Fibroblast of skin of back (primary cell): ENCODE measurements around the gene MAMDC2.
A peak's percentile ranks its signal among the peaks of the same experiment; 100 is the strongest.

ENCODE experiments used
- DNase-seq: peaks from one replicate; pipeline ENCODE4 v3.0.0-alpha.2; 2013

The MAMDC2 gene

DNA sequence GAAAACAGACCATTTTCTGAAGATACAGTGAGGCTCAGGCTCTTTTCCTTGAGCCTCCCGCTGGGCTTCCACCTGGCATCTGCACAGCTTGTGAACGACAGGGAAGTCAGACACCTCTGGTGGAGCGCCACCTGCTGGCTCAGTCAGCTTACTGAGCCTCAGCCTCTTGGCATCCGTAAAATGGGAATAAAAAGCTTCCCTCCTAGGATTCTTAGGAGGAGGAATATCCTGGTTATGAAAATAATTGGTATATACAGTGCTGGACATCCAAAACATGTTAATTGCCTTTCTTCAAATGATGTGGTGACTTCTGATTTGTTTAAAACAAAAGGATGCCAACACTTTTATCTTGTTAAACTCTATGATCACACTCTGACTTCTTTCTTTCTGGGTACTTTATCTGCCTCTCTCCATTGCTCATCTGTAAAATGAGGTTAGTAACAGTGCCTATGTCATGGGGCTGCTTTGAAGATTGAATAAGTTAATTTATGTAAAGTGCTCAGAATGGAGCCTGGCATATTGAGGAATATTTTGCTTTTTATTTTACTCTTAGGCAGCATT lies 67.5 kb downstream of the MAMDC2 start:
- peak; percentile 63 for DNase-seq

DNA sequence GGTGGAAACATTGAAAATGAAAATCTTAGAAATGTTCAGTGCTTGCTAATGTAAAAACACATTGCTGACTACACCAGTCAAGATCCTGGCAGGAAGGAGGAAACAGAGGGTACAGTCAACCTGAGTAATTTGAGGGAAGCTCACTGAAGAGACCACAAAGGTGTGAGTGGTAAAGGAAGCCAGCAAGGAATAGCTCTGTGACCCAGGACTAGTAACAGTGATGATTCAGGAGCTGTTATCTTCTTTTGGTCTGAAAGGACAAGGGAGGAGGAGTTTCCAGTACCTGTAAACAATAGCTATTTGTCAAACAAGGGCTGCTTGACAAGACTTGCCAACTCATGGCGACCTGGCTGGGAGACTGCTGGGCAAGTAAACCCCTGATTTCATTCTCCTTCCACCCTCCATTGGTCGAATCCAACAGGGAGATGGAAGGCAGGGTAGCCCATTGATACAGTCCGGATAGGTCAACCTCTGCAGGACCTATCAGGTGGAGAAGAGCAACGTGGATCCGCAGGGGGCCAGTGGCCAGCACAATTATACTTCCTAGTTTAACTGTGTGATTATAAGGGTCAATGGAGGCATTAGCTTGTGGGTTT lies 68.1 kb downstream of the MAMDC2 start:
- DNase-seq, result no peak

DNA sequence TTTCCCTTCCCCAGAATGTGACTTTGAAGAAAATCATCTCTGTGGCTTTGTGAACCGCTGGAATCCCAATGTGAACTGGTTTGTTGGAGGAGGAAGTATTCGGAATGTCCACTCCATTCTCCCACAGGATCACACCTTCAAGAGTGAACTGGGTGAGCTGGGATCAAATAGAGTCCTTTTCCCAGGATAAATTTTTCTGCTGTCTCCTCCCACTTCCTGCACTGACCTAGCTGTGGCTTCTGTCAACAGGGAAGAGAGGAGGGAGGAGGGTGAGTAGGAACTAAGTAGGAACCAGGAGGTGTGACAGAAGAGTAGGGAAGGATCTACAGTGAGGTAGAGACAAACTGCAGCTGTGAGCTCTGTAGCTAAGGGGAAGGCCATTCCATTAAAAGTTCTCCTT lies 69.3 kb downstream of the MAMDC2 start:
- no peak for DNase-seq

DNA sequence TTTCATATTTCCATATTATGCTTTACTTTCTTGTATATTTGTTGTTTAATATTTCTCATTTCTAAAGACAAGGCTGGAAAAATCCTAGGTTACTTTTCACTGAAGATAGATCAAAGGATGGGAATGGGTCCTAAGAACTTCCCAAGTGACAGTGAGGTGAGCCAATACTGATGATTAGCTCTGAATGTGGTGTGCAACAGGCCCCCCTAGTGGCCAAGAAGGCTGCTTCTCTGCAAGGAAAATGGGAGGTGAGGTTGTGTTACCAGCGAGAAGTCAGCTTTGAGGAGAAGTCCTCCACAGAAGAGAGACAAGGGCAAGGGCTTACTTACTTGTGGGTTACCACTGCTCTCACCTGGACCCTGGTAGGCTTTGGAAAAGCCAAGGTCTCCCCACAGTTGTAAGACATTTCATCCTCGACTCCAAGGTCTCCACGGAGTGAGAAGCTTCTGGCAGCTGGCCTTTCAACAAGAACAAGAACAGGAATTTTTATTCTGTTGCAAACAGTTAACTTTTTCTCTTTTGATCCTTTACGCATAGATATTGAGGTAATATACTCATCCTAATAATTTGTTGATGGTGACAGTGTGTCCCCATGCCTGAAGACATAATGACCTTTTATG lies 69.9 kb downstream of the MAMDC2 start:
- DNase-seq, result peak; percentile 64

DNA sequence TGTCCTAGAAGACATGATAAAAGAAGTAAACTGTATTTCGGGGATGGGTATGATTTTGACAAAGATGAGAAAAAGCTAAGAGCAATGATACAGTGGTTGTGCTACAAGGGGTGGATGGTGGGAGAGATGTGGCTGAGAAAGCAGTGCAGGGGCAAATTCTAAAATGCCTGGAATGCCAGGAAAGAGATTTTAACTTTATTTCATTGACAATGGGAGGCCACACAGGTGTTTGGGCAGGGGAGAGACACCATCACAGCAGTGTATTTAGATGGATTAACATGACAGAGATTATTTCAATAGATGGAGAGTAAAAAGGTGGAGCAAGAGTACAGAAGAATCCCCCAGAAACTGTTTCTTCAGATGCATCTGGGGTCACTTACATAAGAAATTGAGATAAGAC lies 71.2 kb downstream of the MAMDC2 start:
- DNase-seq, result no peak

DNA sequence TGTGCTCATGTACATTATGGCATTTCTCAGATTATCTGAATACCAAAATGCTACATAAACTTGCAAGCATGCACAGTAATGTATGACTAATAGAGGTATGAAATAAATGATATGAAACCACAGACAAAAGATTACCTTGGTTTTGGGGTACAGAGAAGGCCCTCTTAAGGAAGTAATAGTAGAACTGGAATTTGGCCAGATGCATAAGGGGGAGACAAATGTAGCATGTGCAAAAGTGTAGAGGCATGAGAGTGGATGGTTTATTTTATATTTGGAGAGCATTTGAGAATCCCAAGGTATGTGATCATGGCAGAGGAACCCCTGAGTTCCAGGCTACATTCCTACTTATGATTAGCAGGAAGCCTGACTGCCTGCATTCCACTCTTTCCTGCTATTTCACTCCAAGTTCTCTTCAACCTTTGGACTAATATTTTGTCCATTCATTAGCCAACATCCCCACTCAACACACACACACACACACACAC lies 74.2 kb downstream of the MAMDC2 start:
- peak; percentile 74 for DNase-seq

DNA sequence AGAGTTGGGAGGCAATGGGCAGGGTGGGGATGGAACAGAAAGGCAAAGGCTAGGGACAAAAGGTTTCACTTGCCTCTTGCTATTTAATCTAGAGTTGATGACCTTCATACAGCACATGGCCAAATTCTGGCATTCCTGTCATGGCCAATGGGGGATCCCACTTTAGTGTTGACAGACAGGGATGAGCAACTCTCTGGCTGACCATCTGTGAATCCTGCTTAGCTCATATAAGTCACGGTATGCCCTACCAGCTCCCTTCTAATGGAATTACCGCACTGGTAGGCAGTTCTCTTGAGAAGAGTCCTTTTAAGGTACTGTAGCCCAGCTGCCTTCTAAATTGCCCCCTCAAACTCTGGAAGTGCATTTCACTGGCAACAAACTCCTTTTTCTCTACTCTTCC lies 76.1 kb downstream of the MAMDC2 start:
- no peak for DNase-seq

DNA sequence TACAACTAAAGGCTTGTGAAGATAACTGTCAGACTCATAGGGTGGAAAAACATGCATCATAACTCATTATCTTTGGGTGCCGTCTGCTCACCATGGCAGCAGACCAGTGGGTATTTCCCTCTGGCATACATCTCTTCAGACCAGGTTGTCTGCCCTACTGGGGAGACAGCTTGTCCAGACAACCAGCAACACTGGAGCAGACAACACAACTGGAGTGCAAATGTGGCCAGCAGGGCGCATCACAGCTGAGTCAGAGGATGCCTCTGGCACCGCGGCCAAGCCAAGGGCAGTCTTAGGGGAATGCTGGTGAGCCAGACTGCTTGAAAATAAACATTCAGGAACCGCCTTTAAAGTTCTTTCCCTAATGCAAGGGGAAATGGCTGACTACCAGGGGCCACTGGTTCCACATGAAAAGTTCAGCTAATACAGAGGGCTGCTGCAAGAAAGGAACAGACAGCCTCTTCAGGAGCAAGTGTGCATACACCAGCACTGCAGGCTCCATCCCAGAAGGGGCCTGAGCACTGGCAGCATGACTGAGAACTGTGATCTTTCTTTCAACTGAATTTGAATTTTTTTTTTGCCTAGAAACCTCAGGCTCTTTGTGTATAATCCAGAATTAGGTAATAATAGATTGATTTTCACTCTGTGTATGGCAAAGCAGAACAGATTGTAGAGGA lies 77.3 kb downstream of the MAMDC2 start:
- peak; percentile 97 for DNase-seq

DNA sequence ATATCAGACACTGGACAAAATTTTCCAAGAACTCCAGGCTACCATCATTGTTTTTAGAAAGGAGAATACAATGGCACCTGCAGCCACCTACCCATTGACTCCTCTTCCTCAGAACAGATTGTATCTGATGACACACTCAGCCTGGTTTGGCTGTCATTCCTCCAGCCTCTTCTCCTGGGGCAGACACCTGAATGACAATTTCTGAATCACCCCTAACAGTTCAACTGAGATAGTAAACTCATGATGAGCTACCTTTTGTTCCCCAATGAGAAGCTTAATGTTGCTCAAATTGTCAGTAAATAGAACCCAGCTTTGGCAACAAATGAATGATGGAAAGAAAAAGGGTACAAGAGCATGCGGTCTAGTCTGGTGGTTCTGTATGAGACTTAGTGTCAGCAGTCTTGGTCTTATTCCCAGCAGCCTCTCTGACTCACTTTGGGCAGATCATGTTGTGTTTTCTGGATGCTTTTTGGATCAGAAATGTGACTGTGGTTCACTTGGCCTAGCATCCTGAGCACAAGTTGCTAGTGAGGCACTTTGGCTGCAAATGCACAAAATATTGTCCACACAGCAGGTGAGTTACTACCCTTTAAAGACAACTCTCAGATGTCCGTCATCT lies 78.3 kb downstream of the MAMDC2 start:
- DNase-seq, result no peak

DNA sequence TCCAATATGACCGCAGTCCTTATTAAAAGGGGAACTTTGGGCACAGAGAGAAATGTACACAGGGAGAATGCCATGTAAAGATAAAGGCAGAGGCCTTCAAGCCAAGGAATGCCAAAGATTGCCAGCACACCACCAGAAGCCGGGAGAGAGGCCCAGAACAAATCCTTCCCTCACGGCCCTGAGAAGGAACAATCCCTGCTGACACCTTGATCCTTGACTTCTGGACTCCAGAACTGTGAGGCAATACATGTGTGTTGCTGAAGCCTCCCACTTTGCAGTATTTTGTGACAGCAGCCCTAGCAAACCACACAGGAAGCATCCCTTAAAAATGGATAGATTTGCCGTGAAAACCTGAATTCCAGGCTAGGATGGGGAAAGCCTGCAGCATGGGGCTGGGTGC lies 80.0 kb downstream of the MAMDC2 start:
- no peak for DNase-seq

DNA sequence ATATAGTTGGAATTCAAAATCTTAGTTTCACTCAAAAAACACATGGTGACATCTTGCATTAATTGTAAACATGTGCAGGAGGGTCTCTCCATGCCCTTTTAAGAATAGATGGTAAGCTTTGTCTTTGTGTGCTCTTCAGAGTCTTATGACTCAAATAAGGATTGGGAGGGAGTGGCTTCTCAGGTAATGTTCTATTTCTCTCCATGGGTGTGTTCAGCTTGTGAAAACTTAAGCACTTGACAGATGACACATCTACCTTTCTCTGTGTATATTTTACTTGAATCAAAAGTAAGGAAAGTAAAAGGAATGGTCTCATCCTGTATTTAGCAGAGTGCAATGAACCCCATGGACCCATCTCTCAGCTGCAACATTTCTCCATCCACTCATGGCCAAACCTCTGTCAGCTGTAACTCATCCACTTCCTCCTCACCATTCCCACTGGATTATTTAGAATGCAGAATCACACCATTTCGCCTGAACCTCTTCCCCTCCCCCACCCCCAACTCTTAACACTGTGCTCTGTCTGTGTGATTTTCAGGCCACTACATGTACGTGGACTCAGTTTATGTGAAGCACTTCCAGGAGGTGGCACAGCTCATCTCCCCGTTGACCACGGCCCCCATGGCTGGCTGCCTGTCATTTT lies 82.1 kb downstream of the MAMDC2 start:
- DNase-seq, result no peak

DNA sequence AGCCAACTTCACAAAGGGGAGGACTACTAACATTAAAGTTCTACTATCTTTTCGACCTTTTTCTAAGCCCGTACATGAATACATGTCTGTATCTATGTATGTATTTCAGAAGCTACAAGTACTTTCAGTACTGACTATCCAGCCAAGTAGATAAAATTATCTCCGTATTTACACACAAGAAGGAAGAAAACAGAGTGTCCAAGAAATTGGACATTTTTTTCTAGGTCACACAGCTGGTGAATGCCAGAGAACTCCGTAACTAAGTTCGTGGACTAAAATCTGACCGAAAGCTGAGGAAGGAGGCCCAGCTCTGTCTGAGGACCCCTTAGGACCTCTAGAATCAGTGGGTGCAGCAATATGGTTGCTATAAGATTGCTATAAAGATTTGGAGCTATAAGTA lies 83.4 kb downstream of the MAMDC2 start:
- DNase-seq, result no peak

DNA sequence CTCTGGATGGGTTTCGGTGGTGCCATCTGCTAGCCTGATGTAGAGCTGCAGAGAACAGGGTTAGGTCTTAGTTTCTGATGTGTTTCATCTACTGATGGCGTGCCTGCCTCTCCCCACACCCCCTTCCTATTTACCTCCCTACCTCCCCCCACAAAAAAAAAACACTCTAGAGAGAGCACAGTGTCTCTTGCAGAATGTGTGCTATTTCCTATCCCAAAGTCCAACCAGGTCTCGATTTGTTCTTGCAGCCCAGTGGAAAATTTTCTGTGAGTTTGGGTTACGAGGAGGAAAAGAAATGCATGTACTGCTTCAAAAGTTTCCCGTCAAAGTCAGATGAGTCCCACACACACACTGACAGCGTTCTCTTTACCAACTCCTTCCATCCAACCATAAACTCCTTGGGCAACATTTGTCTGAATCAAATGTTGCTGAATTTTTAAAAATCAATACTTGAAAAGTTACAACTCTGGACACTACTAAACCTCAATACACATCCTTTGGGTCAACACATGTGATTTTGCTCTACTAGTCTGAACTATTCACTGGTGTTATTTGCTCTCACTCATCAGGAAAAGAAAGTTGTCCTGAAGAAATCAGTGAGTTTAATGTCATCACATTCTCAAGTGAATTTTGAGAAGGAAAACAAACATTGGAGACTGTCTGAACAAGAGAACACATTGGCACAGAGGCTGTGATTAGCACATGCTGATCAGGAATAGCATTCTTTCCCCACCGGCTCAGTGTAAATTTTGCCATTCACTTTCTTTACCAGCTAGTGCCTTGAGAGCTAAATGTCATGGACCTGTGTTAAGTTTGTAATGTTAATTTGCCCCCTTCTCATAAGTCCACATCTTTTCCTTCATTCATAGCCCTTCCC lies 84.1 kb downstream of the MAMDC2 start:
- DNase-seq, result no peak

DNA sequence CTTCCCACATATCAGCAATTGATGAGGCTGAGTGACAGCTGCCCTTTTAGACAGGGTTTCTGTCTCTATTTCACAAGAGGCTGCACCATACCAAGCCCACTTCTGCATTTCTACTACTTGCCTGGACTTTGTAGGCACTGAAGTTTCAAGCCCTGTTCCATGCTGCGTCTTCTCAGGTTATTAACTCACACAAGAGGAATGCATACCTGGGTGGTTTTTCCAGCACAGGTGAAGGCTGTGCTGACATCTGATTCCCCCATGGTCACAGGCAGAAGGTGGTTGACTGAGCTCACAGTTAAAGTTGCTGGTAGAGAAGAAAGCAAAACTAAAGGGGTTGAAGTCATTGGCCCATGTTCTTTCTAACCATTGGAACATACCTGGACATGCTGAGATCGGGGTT lies 86.6 kb downstream of the MAMDC2 start:
- DNase-seq, result no peak

DNA sequence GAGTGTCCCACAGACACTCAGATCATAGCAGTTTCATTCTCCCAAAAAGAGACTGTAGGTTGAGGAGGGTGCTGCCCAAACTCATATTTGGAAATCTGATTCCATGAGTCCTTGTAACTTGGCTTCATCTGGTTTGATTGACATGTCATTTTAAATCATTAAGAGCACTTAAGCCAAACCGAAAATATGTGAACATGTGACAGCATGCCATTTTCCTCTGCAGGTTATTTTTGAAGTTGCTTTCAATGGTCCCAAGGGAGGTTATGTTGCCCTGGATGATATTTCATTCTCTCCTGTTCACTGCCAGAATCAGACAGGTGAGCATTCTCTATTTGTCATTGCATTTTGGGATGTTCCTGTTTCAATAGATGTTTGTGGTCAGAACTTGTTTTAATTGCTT lies 87.6 kb downstream of the MAMDC2 start:
- DNase-seq, result no peak

DNA sequence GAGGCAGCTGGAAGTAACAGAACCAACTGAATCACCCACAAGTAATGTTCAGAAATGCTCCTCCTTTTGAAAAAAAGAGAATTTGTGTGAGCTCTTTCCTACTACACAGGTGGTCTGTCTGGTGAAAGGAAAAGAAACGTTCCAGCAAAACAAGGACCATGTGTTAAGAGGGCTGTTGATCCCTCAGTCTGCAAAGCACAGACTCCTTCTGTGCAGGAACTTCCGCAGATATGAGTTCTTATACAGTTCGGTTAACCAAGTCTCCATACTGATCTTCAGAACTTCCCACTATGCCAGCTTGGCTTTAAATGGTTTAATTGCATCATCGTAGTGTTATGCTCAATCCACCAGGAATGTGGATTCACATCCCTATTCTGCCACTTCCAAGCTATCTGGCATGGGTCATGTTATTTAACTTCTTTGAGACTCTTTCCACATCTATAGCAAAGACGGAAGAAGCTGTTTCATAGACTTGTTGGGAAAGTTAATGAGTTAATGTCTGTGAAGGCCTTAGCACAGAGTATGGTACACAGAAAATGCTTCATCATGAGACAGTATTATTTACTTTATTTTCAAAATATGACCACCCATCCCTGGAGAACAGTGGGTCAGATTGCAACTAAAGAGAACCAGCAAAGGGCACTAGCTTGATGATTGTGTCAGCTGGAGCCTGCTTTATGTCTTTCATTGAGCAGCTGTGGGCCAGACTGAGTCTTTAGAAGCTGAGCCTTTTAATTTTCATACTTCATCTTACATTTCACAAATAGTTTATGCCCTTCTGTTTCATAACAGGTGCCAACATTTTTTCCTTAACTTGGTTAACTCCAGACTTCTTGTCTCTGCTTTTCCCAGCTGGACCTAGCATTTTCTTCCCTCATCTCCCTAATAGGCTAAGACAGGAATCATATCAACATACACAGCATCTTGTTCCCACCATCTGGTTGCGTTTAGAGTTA lies 89.9 kb downstream of the MAMDC2 start:
- DNase-seq, result peak; percentile 64

DNA sequence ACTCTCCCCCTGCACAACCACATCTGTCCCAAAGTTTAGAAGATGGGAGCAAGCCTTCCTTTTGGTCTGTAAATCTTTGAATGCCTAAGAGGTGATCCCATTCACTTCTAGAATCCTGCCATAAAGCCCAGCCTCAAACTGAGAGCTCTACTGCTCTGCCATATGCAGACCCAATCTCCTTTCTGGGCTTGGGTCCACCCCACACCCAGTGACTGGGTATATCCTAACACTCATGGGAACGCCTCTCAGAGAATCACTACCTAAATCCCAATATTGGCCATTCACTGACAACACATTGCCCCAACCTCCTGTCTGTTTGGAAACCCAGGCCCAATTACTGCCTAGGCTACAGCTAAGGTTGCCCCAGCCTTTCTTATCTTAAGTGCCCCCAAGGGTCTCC lies 90.7 kb downstream of the MAMDC2 start:
- no peak for DNase-seq

DNA sequence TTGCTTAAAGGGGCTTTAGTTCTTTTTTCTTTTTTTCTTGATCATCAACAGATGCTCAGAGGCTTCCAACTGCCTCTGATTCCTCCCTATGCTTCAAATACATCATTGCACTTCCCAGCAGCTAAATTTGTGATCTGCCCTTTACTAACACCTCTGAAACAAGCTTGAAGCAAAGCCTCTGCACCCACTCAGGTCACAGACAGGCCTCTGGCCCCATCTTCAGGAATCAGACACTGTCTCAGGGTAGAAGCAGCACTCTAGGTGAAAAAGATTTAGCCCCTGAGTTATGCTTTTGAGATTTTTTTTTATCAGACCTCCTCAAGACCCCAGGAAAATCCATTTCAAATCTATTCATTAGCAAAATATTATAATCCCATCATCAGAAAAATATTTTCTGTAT lies 91.5 kb downstream of the MAMDC2 start:
- no peak for DNase-seq

DNA sequence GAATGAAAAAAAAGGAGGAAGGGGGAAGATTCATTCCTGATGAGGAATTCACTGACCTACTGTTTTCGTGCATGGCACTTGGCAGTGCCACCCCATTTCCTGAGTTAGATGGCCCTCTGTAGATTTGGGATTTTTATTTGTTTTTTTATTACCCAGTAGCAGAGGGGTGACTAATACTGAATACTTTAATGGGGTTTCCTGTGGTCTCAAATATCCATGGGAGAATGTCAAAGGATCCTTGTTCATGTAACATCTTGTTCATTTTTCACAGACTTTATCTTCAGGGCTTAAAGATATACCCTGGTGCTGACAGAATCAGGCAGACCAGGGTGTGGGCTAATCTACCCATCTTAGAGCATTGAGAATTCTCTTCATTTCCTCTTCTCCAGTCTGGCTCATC lies 93.0 kb downstream of the MAMDC2 start:
- DNase-seq, result peak; percentile 85

DNA sequence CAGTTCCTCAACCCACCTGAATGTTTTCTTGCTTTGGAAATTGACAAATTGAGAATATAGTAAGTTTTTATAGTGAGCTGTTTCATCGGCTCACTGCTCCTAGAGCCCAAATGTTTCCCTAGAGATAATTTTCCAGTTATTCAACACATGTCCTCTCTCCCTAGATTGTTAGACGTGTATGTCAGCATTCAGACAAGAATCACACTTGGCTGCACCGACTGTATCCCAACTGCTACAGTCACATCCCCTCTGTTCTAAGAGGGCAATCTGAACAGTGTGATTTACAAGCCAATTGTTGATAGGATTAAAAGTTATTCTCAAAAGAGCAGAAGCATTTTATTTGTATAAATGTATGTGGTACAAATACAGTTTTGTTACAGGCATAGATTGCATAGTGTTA lies 93.9 kb downstream of the MAMDC2 start:
- DNase-seq, result no peak

DNA sequence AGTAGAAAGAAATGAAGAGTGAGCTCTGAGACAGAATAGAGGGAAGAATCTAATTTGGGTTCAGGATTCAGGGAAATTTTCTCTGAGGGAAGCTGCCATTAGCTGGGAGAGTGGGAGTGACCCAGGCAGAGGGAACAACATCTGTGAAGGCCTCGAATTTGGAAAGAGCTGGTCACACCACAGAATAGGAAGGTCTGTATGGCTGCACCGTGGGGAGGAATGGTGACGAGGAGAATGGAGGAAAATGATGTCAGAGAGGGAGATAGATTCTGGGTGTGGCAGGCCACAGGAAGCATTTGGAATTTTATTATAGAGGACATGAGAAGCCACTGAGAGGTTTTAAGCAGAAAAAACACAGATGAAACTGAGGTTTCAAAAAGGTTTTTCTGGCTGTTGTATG lies 98.5 kb downstream of the MAMDC2 start:
- no peak for DNase-seq
